GM20431 (cell line): Measurements from ENCODE around the gene SLC51A.
"Not testable (repeated sequence)": the region's sequence is repeated elsewhere in the genome, so short reads cannot be mapped to it uniquely, and the experiment has no call there.

Experiments used
- in situ Hi-C: fragments of 300-500 bp; cut with MseI, MboI; formaldehyde crosslinking; loops from one replicate; pipeline ENCODE4 v1.15.0; 2020; ENCODE audit warnings: low sequenced_read_pairs; ENCODE audit not compliant: unreplicated experiment

SLC51A gene

DNA sequence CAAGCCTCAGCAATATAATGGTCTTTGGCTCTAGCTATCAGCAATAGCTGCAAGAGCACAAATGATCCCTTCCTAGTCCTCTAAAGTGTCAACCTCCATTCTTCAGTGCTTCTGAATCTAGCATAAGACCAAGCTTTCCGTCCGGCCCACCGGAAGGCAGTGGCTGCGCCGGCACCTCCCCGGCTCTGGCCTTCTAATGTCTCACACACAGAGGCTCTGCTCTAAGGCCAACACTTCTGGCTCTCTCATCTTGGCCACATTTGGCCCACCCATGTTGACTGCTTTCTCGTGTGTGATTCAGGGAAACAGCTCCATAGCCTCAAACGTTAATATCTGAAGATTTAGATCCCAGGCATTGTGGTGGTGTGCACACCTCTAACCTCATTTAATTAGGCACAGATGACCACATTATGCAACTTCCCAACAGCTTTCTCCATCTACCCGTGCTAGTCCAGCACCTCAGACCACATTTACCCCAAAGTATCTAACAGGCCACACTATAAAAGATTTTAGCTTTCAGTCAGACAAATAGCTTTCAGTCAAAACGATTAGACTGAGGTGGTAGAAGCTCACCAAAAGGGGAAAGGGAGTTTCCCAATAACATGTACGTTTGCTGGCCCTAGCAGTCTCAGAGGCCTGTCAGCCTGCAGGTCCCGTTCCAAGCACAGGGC, 19.3 kb downstream of the SLC51A start:
- in situ Hi-C loops: no loop called here

DNA sequence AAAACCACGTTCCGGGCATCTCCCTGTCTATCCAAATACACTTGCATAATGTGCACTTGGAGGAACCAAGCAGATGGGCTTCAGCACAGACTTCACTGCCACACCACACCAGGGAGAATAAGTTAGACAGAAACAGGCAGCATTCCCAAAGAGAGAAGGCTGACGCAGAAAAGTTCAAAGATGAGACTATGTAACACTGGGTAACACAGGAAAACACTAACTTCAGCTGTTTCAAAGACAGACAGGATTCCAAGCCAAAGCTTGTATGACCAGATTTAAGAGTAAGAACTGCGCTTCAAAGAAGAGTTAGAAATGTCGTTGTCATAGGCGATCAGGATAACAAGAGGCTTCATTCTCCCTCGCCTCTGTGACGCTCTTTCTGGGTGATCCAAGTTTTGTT, 19.9 kb downstream of the SLC51A start:
- in situ Hi-C loops: no loop called here

DNA sequence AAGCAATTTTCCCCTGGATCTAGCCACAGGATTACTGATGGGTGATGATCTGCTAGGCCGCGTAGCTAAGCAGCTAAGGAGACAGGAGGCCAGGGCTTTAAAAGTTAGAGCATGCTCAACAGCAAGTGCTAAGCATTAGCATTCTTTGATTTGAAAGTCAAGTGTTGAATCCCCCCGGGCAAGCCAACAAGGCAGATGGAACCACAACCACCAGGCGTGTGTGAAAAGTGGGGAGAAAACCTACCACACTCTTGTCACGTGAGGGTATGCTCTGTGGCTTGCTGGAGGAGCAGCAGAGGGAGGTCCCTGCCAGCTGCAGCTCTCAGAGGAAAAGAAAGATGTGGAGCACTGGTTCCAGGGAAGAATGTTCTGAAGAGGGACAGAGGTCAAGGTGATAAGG, 20.9 kb downstream of the SLC51A start:
- in situ Hi-C loops: no loop called here

DNA sequence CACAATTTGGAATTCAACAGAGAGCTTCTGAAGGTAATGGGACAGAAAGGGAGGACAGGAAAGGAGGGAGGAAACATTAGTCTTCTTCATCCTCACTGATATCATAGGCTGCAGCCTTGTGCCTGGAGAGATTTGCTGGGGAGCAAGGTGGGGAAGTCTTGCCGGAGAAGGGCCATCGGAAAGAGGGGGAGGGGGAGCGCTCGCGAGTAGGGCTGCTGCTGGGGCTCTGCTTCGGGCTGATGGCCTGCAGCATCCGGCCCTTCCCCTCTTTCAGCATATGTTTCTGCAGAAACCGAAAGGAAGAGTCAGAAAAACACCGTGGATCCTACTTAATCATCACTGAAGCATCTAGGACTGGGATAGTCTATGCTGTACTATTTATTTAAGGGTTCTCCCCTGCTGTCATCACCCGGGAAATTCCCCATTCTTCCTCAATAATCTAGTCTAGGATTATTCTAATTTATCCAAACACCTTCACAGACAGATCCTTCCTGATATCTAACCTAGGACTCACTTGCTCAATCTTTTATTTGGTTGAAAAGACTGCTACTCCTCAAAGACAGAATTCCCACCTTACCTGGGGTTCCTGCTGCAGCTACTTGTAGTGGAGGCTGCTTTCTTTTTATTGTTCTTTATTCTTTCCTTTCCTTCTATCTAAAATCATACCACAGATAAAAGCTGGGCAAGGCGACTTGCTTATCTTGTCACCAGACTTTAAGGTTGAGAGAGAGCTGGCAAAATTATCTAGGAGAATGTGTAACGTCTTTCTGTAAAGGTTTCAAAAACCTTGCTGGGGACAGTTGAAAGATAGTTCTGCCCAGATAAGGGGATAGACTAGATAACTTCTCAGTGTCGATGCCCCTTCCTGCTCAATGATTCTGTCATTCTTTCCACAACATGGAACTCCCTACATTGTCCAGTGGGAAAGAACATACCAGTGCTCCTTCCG, 22.6 kb downstream of the SLC51A start:
- in situ Hi-C loops: no loop called here

GRCh38 chr3:196240424-196240823, 24.1 kb downstream of the SLC51A start:
- in situ Hi-C loops: no loop called here

- in situ Hi-C loops: no loop called here
Observed at GRCh38 chr3:196241704-196242103, 25.4 kb downstream of the SLC51A start.

GRCh38 chr3:196244166-196244565, 27.8 kb downstream of the SLC51A start:
- in situ Hi-C loops: not testable (repeated sequence)

GRCh38 chr3:196246612-196247308, 30.4 kb downstream of the SLC51A start:
- in situ Hi-C loops: no loop called here

GRCh38 chr3:196251918-196252317, 35.6 kb downstream of the SLC51A start:
- in situ Hi-C loops: loop anchor here (25.0 kb wide), 1 partner anchor 260 kb away; the partner anchor contains the start of genes RNF168 and SMCO1

DNA sequence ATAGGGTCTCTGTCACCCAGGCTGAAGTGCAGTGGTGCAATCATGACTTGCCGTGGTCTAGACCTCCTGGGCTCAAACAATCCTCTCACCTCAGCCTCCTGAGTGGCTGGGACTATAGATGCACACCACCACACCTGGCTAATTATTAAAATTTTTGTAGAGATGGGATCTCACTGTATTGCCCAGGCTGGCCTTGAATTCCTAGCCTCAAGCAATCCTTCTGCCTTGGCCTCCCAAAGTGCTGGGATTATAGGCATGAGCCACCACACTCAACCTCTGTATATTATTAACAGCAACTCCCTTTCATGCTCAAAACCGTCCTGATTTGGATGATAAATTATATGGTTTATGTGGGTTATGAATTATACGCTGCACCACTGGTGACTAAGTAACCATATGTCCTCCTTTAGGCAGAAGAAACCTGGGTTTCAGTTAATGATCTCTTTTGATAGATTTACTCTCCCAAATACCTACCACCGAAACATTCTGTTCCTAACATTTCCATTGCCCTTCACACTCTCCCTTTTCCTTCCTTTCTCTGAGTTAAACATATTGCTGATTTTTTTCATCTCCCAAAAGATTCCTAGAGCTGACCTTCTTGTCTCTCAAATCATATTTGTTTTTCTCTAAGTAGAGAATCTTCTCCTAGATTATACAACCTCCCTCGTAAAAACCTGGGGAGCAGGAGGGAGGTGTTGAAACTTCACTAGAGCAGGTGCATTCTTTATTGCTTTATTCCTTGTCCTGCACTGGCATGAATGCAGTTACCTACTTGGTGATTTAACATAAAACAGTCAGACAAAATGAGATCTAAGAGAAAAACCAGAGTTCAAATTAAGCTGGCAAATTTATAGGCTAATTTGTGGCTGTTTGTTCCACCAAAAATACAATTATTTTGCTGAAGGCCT, 38.3 kb downstream of the SLC51A start:
- in situ Hi-C loops: loop anchor here (25.0 kb wide), 1 partner anchor 258 kb away; the partner anchor contains the start of genes RNF168 and SMCO1

DNA sequence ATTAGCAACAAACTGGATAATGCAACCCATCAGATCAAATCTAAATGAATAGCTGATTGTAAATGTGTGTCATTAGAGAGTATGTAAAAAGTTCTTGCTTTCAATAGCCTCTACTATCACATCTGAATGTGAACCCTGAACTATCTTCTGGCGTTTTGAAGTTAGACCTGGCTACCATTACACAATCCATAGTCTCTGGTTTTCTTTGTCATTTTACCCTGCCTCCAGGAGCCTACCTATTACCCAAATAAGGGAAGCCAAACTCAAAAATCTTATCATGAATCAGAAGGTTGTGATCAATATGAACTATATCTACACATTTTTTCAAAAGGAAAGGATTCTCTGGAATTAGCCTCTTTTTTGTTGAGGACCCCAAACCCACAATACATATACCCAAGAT, 39.4 kb downstream of the SLC51A start:
- in situ Hi-C loops: loop anchor here (25.0 kb wide), 1 partner anchor 257 kb away; the partner anchor contains the start of genes RNF168 and SMCO1

- in situ Hi-C loops: loop anchor here (25.0 kb wide), 1 partner anchor 252 kb away; the partner anchor contains the start of genes RNF168 and SMCO1
Observed at GRCh38 chr3:196260784-196261183, 44.5 kb downstream of the SLC51A start.

DNA sequence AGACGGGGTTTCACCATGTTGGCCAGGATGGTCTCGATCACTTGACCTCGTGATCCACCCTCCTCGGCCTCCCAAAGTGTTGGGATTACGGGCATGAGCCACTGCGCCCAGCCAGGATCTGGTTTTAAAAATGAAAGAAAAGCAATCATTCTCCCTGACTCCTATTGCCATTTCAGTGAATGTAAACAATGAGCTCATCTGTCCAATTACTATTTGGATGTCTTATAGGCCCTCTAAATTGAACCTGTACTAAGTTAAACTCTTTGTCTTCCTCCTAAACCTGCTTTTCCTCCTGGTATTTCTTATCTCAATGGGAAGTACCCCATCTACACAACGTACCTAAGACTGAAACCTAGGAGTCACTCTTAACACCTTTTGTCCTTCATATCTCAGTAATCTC, 47.5 kb downstream of the SLC51A start:
- in situ Hi-C loops: loop anchor here (25.0 kb wide), 1 partner anchor 248 kb away; the partner anchor contains the start of genes RNF168 and SMCO1

DNA sequence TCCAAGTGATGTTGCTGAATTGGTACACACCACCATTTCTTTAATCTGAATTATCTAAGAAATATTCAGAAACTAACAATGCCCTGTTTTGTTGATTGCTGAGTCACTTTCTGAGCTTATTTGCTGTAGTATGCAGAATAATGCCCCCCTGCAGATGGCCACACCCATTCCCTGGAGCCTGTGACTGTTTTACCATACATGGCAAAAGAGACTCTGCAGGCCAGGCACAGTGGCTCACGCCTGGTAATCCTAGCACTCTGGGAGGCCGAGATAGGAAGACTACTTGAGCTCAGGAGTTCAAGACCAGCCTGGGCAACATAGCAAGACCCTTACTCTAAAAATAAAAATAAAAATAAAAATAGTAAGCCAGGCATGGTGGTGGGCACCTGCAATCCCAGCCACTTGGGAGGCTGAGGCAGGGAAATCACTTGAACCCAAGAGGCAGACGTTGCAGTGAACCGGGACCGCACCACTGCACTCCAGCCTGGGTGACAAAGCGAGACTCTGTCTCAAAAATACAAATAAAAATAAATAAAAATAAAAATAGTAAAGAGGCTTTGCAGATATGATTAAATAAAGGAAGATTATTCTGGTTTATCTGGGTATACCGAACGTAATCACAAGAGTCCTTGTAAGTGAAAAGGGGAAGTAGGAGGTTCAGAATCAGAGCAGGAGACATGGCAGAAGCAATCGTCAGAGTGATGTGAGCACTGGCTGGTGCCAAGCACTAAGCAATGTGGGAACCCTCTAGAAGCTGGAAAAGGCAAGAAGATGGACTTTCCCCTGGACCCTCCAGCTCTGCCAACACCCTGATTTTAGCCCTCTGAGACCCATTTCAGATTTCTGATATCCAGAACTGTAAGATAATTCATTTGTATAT, 52.2 kb downstream of the SLC51A start:
- in situ Hi-C loops: loop anchor here (25.0 kb wide), 1 partner anchor 244 kb away; the partner anchor contains the start of genes RNF168 and SMCO1

DNA sequence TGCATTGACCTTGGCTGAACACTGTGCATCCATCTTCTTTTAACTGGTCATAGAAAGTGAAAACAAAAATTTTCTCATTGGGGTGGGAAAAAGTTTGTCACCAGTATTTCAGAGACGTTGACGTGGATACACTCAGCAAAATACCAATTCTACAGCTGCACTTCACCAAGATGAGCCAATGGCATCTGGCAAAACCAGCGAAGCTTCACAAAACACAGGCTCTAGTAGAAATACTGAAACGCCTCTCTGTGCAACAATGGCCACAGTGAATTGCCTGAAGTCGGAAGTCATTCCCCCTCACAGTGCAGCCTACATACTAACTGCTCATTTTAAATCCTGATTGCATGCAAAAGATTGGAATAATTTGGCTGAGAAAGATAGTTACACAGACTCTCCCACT, 54.2 kb downstream of the SLC51A start:
- in situ Hi-C loops: loop anchor here (25.0 kb wide), 1 partner anchor 242 kb away; the partner anchor contains the start of genes RNF168 and SMCO1

DNA sequence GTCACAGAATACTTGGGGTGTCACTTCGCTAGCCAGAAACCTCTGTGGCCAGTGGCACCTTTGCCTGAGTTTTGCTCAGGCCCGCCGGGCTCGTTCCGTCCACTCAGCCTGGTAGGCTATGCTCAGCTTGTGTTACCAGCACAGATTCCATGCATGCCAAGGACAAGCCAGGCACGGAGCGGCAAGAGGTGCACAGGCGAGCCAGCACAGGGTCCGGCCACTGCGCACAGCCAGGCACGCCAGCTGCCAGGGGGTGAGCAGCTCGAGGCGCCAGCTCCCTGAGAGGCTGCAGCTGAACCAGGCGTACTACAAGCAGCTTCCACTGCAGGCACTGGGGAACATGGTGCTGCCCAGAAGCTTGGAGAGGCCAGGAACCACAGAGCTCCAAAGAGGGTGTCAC, 56.5 kb downstream of the SLC51A start:
- in situ Hi-C loops: loop anchor here (25.0 kb wide), 1 partner anchor 239 kb away; the partner anchor contains the start of genes RNF168 and SMCO1

GRCh38 chr3:196273655-196274054, 57.3 kb downstream of the SLC51A start:
- in situ Hi-C loops: loop anchor here (25.0 kb wide), 1 partner anchor 239 kb away; the partner anchor contains the start of genes RNF168 and SMCO1

DNA sequence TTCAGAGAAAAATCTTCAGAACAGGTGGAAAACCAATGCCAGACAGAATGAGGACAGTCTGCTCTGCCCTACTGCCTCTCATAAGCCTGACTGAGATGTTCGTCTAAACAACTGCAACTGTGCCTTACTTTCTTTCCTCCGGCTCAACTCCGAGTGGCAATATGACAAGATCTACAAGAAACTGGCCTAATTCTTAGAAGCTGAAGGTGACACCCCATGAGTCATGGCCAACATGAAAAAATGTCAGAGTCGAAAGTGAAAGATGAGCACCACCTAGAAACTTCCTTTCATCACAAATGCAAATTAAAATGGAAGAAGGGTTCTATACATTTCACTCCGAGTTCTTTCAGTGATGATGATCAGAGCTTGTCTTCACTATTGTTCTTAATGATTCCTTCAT, 58.3 kb downstream of the SLC51A start:
- in situ Hi-C loops: loop anchor here (25.0 kb wide), 1 partner anchor 238 kb away; the partner anchor contains the start of genes RNF168 and SMCO1
